CD4-positive, alpha-beta memory T cell (primary cell): ENCODE measurements around the gene CCDC197. TPM values are rescaled to one million over a fixed set of nuclear protein-coding genes. Genes with fewer than 3 reads are reported as not detected.

ENCODE experiments used
- CTCF ChIA-PET: fragments of 350-600 bp; sonication (Branson Sonifier 250); formaldehyde crosslinking; loops from one replicate; lab custom pipeline; 2021; ENCODE audit warnings: inconsistent platforms; ENCODE audit not compliant: partially characterized antibody; lab: Charles Lee
- POLR2A ChIA-PET: fragments of 350-600 bp; sonication (Branson Sonifier 250); formaldehyde crosslinking; loops from one replicate; lab custom pipeline; 2021; ENCODE audit not compliant: partially characterized antibody; lab: Charles Lee
- DNase-seq, 5 donors: peaks; one replicate each; pipeline versions ENCODE4 v3.0.0 to v3.0.0-alpha.2; 2020 to 2022; ENCODE audit warnings: mixed read lengths in 1 of 5
- H3K27ac ChIP-seq: one replicate; pipeline ENCODE4 v1.7.0; 2013; ENCODE audit warnings: low read depth, low read length
- H3K27me3 ChIP-seq: 2 replicates; pipeline ENCODE4 v1.7.0; 2013; ENCODE audit warnings: mild to moderate bottlenecking, low read length, moderate library complexity; ENCODE audit not compliant: insufficient read depth
- H3K36me3 ChIP-seq: 2 replicates; pipeline ENCODE4 v1.7.0; 2013; ENCODE audit warnings: mild to moderate bottlenecking, low read length, moderate library complexity; ENCODE audit not compliant: insufficient read depth
- H3K4me1 ChIP-seq: 2 replicates; pipeline ENCODE4 v1.7.0; 2013; ENCODE audit warnings: mild to moderate bottlenecking, low read length, moderate library complexity; ENCODE audit not compliant: insufficient read depth
- H3K4me3 ChIP-seq, 2 donors: one replicate each; pipeline ENCODE4 v1.7.0; 2013; ENCODE audit warnings: low read length in 2 of 2, mild to moderate bottlenecking in 1 of 2
- H3K9me3 ChIP-seq, 2 donors: one replicate each; pipeline ENCODE4 v1.7.0; 2013; ENCODE audit warnings: low read length in 2 of 2, control low read depth in 1 of 2; ENCODE audit not compliant: control insufficient read depth in 1 of 2
- H3K27ac Mint-ChIP-seq, 7 donors: one replicate each; pipeline ENCODE4 v1.8.0; 2020 to 2021; ENCODE audit warnings: mixed read lengths in 7 of 7, mild to moderate bottlenecking in 6 of 7, inconsistent platforms in 3 of 7, moderate library complexity in 3 of 7
- H3K27me3 Mint-ChIP-seq, 2 donors: one replicate each; pipeline ENCODE4 v1.8.0; 2020 to 2021; ENCODE audit warnings: mixed read lengths in 2 of 2
- H3K36me3 Mint-ChIP-seq, 2 donors: one replicate each; pipeline ENCODE4 v1.8.0; 2020 to 2021; ENCODE audit warnings: mixed read lengths in 2 of 2, inconsistent platforms in 1 of 2, mild to moderate bottlenecking in 1 of 2
- H3K4me1 Mint-ChIP-seq, 4 donors: one replicate each; pipeline ENCODE4 v1.8.0; 2020 to 2021; ENCODE audit warnings: mixed read lengths in 4 of 4, mild to moderate bottlenecking in 1 of 4
- H3K4me3 Mint-ChIP-seq, 8 donors: one replicate each; pipeline ENCODE4 v1.8.0; 2020 to 2021; ENCODE audit warnings: mixed read lengths in 8 of 8, mild to moderate bottlenecking in 7 of 8, moderate library complexity in 6 of 8, inconsistent platforms in 3 of 8
- H3K9me3 Mint-ChIP-seq, 8 donors: one replicate each; pipeline ENCODE4 v1.8.0; 2020 to 2021; ENCODE audit warnings: mixed read lengths in 8 of 8, mild to moderate bottlenecking in 5 of 8, inconsistent platforms in 3 of 8, moderate library complexity in 1 of 8
- intact Hi-C: fragments of 100-400 bp; cut with micrococcal nuclease; formaldehyde crosslinking; loops from one replicate; pipeline ENCODE4 v1.15.1; 2023
- polyA plus RNA-seq, 2 donors: library from polyadenylated mRNA; unstranded; fragments of 300-500 nt; fragmentation: Illumina TruSeq; gene quantifications; one replicate each; pipeline ENCODE4 v1.2.3, GENCODE V29; 2021
- total RNA-seq, 2 experiments: library from RNA; stranded (reverse); gene quantifications; one replicate each; pipeline ENCODE4 v1.2.3, GENCODE V29; 2021

Gene CCDC197
- total and polyA plus RNA-seq, 4 experiments from 2014 or later = not detected

DNA sequence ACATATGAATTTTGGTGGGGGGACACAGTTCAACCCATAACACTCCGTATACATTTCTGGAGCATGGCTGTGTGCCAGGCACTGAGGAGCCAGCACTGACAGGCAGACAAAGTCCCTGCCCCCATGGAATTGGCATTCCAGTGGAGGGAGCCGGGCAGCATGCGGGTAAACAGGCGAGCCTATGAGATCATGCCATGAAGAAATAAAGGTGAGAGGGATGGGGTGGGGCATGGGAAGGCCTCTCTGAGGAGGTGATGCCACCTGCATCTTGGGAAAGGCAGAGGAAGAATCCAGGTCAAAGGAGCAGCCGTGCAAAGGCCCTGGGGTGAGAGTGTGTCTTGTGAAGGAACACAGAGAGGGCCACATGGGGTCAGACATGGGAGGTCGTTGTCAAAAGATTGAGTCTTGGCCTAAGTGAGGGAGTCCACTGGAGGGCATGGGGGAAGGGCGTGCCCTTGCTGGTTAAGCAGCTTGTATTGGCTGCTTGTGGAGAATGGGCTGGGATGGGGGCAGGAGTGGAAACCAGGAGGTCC, 32.6 kb downstream of the CCDC197 start:
- no peak overlapping the region for H3K27ac ChIP-seq
- Mint-ChIP-seq H3K4me1 (peaks cover 15 to 31% (median 23%) of the 10 kb centered on the region in 4 donors), H3K36me3 (no peaks in the 10 kb centered on the region), H3K27ac (peak overlapping the region in 1 of 7 donors; percentile 75), H3K9me3 (no peaks in the 10 kb centered on the region), H3K27me3 (no peaks in the 10 kb centered on the region), H3K4me3 (no peak overlapping the region)
- CTCF ChIA-PET = interaction anchor here (1.1 to 2.8 kb wide), 4 partner anchors 9 to 154 kb away, joined by 3 to 16 read pairs (median 4); no protein-coding TSS in a partner anchor
- DNase-seq = no peak
- no peak overlapping the region for H3K4me3 ChIP-seq
- H3K36me3 ChIP-seq = no peaks in the 10 kb centered on the region
- intact Hi-C loops = no loop called here
- H3K27me3 ChIP-seq = no peaks in the 10 kb centered on the region
- peaks cover 27% of the 10 kb centered on the region for H3K4me1 ChIP-seq
- H3K9me3 ChIP-seq = no peaks in the 10 kb centered on the region
- POLR2A ChIA-PET = interaction anchor here (4.2 kb wide), 1 partner anchor 51 kb away, joined by 17 read pairs; the partner anchor contains the start of genes DDX24 and IFI27L1

DNA sequence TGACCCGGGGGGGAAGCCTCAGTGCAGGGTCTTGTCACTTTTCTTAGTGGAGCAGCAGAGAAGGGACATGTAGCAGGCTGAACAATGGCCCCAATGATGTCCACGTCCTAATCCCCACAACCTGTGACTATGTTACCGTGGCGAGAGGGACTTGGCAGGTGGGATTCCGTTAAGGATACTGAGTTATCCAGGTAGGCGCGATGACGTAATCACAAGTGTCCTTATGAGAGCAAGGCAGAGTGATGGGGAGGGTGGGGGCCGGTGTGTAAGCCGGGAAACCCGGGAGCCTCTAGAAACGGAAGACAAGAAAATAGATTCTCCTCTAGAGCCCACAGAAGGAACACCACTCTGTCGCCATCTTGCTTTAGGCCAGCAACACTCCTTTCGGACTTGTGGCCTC, 33.5 kb downstream of the CCDC197 start:
- peaks cover 27% of the 10 kb centered on the region for H3K4me1 ChIP-seq
- H3K4me3 Mint-ChIP-seq = no peak overlapping the region
- H3K4me1 Mint-ChIP-seq = peaks cover 15 to 31% (median 23%) of the 10 kb centered on the region in 4 donors
- no peak for DNase-seq
- no peak overlapping the region for H3K4me3 ChIP-seq
- H3K27me3 Mint-ChIP-seq = no peaks in the 10 kb centered on the region
- H3K27ac Mint-ChIP-seq = peak overlapping the region in 2 of 7 donors; percentile 47 to 75
- H3K36me3 ChIP-seq = no peaks in the 10 kb centered on the region
- ChIA-PET CTCF (interaction anchor here (1.3 kb wide), 1 partner anchor 9 kb away, joined by 4 read pairs; no protein-coding TSS in a partner anchor), POLR2A (no interaction called here)
- no peaks in the 10 kb centered on the region for H3K9me3 ChIP-seq
- intact Hi-C loops = no loop called here
- no peak overlapping the region for H3K27ac ChIP-seq
- no peaks in the 10 kb centered on the region for H3K36me3 Mint-ChIP-seq
- H3K27me3 ChIP-seq = no peaks in the 10 kb centered on the region
- no peaks in the 10 kb centered on the region for H3K9me3 Mint-ChIP-seq

DNA sequence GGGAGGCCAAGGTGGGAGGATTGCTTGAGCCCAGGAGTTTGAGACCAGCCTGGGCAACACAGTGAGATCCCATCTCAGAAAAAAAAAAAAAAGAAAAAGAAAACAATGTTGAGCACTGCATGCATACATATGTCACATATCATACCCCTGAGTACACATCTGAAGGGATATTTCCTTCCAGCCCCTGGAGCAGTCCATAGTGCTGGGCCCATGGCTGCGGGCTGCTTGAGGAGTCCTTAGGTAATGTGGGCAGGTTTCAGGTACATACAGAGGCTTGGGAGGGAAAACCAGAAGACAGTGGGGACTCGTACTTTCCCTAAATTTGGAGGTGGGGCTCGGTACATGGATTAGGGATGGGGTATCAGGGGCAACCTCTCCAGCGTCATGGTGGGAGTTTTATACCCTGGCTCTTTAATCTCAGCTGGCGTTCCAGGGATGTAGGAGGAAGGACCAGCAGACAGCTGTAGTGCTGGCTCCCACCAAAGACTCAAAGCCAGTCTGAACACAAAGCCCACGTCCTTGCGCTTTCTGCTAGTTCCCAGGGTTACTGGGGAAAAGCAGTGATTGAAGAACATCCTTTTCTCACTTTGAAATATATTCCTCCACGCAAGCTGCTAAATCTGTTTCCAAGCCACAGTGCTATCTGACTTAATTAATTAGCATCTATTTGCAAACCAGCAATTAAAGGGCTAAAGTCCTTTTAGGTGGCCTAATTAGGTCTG, 34.2 kb downstream of the CCDC197 start:
- Histone ChIP-seq H3K4me1 (peaks cover 23% of the 10 kb centered on the region), H3K9me3 (no peaks in the 10 kb centered on the region), H3K27ac (no peak overlapping the region), H3K4me3 (no peak overlapping the region), H3K27me3 (no peaks in the 10 kb centered on the region), H3K36me3 (no peaks in the 10 kb centered on the region)
- H3K4me3 Mint-ChIP-seq = no peak overlapping the region
- no peak for DNase-seq
- ChIA-PET CTCF (interaction anchor here (1.1 to 9.2 kb wide), 4 partner anchors 18 to 149 kb away, joined by 3 to 142 read pairs (median 55); no protein-coding TSS in a partner anchor), POLR2A (no interaction called here)
- H3K27me3 Mint-ChIP-seq = no peaks in the 10 kb centered on the region
- intact Hi-C loops = no loop called here
- no peaks in the 10 kb centered on the region for H3K9me3 Mint-ChIP-seq
- H3K27ac Mint-ChIP-seq = no peak overlapping the region
- no peaks in the 10 kb centered on the region for H3K36me3 Mint-ChIP-seq
- H3K4me1 Mint-ChIP-seq = peaks cover 9 to 26% (median 17%) of the 10 kb centered on the region in 4 donors

DNA sequence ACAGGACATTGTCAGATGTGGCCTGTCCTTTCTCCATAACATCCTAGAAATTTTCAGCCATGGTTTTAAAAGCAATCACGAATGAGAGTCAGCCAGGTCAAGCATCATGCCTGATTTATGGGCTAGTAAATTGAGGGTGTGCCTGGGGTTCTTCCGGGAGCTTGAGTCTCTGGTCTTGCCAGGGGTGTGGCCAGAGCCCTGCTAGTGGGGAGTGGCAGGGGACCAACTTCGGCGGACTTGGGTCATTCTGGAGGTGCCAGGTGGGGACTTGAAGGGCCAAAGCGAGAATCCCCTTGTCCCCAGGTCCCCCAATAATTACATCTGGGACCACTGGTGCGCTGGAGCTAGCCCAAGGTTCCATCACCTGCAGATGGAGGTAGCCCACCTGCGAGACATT, 34.8 kb downstream of the CCDC197 start:
- H3K9me3 Mint-ChIP-seq = no peaks in the 10 kb centered on the region
- no peak for DNase-seq
- no peaks in the 10 kb centered on the region for H3K27me3 Mint-ChIP-seq
- ChIA-PET CTCF (interaction anchor here (1.1 to 9.2 kb wide), 6 partner anchors 12 to 148 kb away, joined by 3 to 142 read pairs (median 66); partner anchors contain the start of gene IFI27L2), POLR2A (no interaction called here)
- Histone ChIP-seq H3K27me3 (no peaks in the 10 kb centered on the region), H3K9me3 (no peaks in the 10 kb centered on the region), H3K27ac (no peak overlapping the region), H3K36me3 (no peaks in the 10 kb centered on the region), H3K4me1 (peaks cover 20% of the 10 kb centered on the region), H3K4me3 (no peak overlapping the region)
- no peak overlapping the region for H3K4me3 Mint-ChIP-seq
- intact Hi-C loops = no loop called here
- H3K27ac Mint-ChIP-seq = no peak overlapping the region
- H3K36me3 Mint-ChIP-seq = no peaks in the 10 kb centered on the region
- H3K4me1 Mint-ChIP-seq = peaks cover 13 to 31% (median 22%) of the 10 kb centered on the region in 4 donors

DNA sequence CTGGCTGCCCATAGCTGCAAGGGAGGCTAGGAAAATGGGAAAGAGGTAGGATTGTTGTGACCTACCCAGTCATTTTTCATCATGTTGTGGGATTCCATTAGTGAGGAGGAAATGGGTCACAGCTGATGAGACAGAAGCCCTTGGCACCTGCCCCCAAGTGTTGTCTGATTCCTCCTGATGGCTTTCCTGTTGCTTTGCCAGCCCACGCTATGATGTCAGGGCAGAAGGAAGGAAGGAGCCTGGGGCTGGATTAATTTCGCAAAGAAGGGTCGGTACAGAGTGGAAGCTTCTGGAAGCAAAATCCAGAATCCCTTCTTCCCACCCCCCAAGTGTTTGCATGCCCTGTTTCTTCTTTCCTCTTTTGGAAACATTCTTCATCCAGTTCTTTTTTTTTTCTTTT, 37.8 kb downstream of the CCDC197 start:
- Mint-ChIP-seq H3K9me3 (no peaks in the 10 kb centered on the region), H3K4me3 (no peak overlapping the region), H3K4me1 (peaks cover 5 to 7% (median 6%) of the 10 kb centered on the region in 4 donors), H3K36me3 (no peaks in the 10 kb centered on the region), H3K27me3 (no peaks in the 10 kb centered on the region), H3K27ac (peak overlapping the region in 1 of 7 donors; percentile 25)
- H3K4me3 ChIP-seq = no peak overlapping the region
- H3K27me3 ChIP-seq = no peaks in the 10 kb centered on the region
- no peaks in the 10 kb centered on the region for H3K9me3 ChIP-seq
- no peak overlapping the region for H3K27ac ChIP-seq
- no peaks in the 10 kb centered on the region for H3K4me1 ChIP-seq
- CTCF ChIA-PET = interaction anchor here (0.7 to 9.2 kb wide), 14 partner anchors 9 to 213 kb away, joined by 3 to 142 read pairs (median 19); partner anchors contain the start of genes DDX24, IFI27L1, IFI27L2 and OTUB2
- H3K36me3 ChIP-seq = no peaks in the 10 kb centered on the region
- POLR2A ChIA-PET = interaction anchor here (2.0 kb wide), 1 partner anchor 8 kb away, joined by 7 read pairs; the partner anchor contains the start of gene OTUB2
- intact Hi-C loops = no loop called here
- DNase-seq = no peak

DNA sequence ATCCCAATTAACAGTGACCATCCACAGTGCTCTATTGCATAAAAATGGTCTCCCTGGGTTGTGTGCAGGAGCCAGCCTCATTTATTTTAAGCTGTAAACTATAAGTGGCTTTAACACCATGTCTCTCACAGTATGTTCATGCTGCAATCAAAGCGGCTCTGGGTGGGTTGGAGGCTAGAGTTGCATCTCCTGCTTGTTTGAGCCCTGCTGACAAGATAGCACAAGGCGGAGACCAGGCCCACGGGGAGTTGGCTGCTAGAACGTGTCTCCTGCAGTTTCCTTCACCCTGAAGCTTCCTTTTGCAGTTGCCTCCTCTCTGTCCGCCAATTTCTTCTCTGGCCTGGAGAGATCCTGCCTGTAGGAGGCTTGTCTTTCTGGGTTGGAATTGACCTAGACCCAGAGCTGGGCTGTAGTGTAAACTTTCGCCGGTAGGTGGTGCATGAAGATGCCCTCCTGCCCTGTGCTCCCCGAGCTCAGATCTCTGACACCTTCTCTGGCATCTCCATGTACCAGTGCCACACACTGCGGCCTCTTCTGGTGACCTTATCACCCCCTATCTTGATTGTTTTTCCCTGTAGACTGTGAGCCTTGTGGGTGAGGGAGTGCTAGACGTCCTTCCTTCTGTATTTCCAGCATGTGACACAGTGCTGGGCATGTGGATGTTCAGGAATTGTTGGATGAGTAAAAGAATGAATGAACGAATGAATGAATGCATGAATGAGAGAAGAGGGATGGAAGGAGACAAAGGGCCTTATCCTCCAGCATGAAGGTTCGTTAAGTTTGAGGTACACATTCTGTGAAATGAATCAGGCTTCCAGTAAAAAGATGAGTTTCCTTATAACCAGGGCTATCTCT, 39.4 kb downstream of the CCDC197 start:
- H3K4me1 ChIP-seq = no peaks in the 10 kb centered on the region
- no peaks in the 10 kb centered on the region for H3K36me3 ChIP-seq
- H3K9me3 Mint-ChIP-seq = no peaks in the 10 kb centered on the region
- peak overlapping the region in 1 of 8 donors; percentile 16 for H3K4me3 Mint-ChIP-seq
- H3K4me1 Mint-ChIP-seq = peaks cover 5 to 7% (median 6%) of the 10 kb centered on the region in 4 donors
- POLR2A ChIA-PET = interaction anchor here (1.0 to 2.0 kb wide), 5 partner anchors 10 to 122 kb away, joined by 3 to 11 read pairs (median 7); partner anchors contain the start of genes DDX24, IFI27L1 and OTUB2
- no peaks in the 10 kb centered on the region for H3K9me3 ChIP-seq
- CTCF ChIA-PET = interaction anchor here (0.5 to 9.2 kb wide), 35 partner anchors 9 to 847 kb away, joined by 3 to 142 read pairs (median 8); partner anchors contain the start of genes DDX24, IFI27L1, IFI27L2 and OTUB2
- H3K4me3 ChIP-seq = no peak overlapping the region
- no peaks in the 10 kb centered on the region for H3K27me3 ChIP-seq
- peak overlapping the region in 1 of 7 donors; percentile 47 for H3K27ac Mint-ChIP-seq
- H3K36me3 Mint-ChIP-seq = no peaks in the 10 kb centered on the region
- peak; percentile 63 to 73 (median 69) for DNase-seq
- no peaks in the 10 kb centered on the region for H3K27me3 Mint-ChIP-seq
- no peak overlapping the region for H3K27ac ChIP-seq
- intact Hi-C loops = loop anchor here (1.0 kb wide), 4 partner anchors 96 to 450 kb away; no protein-coding TSS in a partner anchor
